NCI-H146 treated with DMSO at 0.1 percent for 48 hours (cell line): ENCODE measurements around the gene TSGA10IP.

Experiments used
- DNase-seq: peaks from one replicate; lab custom pipeline; 2025; ENCODE audit not compliant: unreplicated experiment; lab: John Stamatoyannopoulos, UW

TSGA10IP gene

DNA sequence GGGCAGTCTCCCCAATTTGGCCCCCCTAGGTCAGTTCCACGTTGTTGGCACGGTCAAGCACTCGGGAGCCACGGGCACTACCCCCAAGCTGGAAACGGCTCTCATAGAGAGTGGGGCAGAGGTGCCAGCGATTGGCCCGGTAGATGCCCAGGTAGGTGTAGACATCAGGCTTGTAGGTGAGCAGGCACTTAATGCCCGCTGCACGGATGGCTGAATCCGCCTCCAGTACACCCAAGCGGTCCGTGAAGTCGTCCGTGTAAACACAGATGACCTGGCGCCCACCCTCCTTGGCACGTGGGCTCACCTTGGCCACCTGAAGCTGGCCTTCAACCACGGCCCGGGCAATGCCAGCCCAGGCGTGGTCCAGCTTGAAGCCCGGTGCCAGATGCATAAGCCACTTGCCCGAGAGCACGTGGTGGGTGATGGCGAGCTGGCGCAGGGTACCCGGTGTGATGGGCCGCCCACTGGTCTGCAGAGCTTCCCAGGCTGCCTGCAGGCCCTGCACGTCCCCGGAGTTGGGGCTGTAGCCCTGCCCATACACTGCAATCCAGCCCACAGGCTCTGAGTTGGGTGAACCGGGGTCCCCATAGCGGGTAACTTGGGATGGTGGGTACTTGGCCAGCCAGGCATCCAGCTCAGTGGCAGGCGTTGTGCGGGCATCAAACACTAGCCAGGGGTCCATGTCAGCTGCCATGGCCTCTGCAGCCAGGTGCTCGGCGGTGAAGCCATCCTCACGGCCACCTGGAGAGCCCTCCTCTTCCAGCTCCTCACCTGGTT is 27.7 kb upstream of the TSGA10IP start:
- no peak for DNase-seq

DNA sequence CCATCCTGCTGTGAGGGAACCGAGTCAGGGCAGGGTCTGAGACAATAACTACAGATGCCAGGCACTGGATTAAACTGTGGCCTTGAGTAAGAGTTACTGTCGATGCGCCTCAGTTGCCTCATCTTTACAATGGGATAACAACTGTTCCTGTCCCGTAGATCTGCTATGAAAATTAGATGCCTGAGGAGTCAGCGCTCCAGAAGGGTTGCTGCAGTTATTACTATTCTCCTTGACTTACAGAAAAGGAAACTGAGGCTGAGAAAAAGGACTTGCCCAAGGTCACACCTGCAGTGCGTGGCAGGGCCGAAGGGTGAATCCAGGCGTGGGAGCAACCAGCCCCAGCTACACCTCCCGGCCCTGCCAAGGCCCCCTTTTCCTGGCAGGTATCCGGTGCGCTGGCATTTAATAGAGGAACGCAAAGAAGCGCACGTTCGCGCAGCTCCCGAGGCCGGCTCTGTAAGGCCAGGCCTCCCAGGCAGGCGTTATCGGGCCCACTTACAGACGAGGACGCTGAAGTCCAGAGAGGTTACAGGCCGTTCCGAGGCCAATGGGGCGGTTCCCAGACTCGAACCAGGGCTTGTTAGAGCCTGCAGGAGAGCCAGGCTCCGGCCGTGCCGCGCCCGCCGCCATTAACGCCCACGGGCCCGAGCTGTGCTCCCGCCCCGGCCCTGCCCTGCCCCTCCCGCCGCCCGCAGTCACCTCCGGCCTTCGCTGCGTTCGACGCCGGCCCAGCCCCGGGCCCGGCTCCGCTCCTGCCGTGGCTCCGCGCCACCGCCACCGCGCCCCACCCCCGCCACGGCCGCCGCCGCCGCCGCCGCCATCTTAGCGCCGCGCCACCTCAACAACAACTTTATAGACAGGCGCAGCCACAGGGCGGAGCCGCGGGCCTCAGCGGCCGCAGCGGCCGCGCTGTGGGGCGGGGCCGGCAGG is 26.8 kb upstream of the TSGA10IP start, which contains the start of gene C11orf68:
TSS of gene C11orf68 (minus strand) at position 852 of the 930 bp plus-strand sequence. CDS start at position 821, 31 bp downstream.
- peak; percentile 23 for DNase-seq

DNA sequence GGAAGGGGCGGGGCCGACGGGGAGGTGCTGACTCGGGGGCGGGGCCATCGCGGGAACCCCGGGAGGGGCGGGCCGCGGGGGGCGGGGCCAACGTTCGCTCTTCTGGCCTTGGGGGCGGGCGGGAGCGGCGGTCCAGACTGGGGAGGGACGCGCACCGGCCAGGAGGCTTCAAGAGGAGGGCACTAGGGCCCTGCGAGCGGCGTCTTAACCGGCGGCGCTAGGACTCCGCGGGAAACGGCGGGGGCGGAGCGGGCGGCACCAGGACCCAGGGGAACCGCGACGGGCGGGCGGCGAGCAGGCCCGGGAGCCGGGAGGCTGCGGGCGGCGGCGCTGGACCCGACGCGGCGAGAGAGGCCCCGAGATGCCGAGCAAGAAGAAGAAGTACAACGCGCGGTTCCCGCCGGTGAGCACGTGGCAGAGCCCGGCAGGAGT is 26.1 kb upstream of the TSGA10IP start, which contains the start of gene DRAP1:
TSS of gene DRAP1 (plus strand) at position 286 of the 432 bp plus-strand sequence. CDS start at position 362, 76 bp downstream.
- DNase-seq: peak; percentile 92

DNA sequence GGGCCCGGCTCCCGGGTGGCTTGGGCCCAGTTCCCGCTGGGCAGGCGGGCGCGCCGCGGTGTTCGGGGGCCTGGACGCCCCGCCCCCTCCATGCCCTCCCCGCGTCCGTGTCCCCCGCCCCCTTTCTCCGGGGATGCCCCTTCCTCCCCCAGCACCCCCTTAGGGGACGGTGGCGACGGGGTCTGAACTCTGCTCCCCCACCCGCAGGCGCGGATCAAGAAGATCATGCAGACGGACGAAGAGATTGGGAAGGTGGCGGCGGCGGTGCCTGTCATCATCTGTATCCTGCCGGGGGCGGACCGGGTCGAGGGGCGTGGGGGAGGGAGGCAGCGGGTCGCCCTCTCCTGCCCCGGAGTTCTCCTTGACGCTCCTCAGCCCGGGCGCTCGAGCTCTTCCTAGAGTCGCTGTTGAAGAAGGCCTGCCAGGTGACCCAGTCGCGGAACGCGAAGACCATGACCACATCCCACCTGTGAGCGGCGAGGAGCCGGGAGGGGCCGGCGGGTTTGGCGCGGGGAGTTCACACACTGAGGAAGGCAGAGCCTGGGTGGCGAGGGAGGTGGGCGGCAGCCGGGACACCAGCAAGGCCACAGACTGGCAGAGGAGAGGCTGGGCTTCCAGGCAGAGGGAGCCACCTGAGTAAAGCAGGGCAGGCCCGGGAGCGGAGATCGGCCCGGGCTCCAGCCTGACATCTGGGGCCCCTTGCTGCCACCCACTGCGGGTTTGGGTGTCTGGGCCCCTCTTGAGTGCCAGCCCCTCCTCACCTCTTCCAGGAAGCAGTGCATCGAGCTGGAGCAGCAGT is 25.5 kb upstream of the TSGA10IP start:
- no peak for DNase-seq

DNA sequence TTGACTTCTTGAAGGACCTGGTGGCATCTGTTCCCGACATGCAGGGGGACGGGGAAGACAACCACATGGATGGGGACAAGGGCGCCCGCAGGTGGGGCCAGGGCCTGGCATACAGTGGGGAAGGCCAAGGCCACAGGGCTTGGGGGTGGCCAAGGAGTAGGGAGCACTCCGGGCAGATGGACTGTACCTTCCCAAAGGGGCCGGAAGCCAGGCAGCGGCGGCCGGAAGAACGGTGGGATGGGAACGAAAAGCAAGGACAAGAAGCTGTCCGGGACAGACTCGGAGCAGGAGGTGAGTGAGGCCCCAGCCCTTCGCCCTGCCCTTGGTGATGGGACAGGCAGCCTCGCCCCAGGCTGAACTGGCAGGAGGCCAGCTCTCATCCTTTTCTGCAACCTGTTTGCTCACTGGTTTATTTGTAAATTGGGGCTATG is 24.9 kb upstream of the TSGA10IP start:
- DNase-seq: no peak

DNA sequence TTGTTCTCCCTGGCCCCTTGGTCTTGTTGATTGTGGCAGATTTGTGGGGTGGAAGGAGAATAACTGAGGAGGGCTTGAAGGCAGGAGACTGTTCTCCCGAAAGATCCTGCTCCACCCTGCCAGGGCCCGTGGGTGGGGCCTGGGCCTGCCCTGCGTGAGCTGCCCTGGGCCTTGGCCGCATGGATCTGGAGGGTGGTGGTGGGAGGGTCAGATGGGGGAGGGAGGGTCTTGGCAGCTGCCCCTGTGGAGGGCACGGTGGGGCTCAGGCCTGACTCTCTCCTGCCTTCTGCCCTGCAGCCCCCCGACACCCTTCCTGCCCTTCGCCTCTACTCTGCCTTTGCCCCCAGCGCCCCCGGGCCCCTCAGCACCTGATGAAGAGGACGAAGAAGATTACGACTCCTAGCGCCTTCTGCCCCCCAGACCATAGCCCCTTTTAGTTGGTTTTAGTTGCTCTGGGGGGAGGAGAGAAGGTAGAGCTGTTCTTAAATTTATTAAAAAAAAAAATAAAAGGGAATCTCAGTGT is 24.2 kb upstream of the TSGA10IP start:
- DNase-seq: no peak

DNA sequence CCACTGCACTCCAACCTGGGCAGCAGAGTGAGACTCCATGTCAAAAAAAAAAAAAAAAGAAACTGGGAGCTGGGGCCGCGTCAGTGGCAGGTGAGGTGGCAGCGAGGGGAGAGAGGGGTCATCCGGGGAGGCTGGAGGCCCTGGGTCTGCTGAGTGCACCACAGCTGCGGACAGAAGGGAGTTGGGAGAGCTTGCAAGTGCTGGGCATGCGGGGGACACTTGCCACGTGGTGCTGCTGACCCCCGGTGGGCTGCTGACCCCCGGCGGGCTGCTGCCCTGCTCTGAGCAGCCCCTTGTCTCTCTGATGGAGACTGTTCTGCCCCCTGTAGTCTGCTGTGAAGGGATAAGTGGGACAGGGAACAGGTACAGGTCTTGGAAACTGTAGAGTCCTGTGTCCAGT is 23.4 kb upstream of the TSGA10IP start:
- DNase-seq: no peak

DNA sequence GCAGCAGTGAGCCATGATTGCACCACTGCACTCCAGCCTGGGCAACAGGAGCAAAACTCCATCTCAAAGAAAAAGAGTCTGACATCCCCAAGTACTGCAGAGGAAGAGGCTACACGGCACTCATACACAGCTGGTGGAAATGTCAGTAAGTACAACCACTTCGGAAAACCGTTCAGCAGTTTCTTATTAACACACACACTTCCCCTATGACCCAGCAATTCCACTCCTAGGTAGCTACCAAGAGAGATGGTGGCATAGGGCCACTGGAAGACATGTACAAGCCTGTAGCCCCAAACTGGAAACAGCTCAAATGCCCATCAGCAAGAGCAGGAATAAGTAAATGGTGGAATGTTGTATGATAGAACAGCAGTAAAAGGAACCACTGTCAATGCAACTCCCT is 22.7 kb upstream of the TSGA10IP start:
- DNase-seq: no peak

DNA sequence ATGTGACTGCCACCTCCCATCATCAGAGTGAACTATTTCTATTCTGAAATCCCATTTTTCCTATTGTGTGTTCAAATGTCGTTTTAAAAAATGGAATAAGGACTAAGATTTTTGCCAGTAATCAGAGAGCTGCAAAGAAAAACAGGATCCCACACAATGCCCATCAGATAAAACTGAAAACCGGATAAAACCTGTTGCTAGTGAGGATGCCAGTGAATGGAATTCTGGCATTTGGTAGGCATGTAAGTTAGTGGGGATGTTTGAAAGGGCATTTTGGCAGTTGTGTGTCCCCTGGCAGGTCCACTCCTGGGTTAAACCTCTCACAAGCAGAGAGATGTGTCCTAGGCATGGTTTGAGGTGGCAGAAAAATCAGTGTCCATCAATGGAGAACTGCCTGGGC is 19.9 kb upstream of the TSGA10IP start:
- no peak for DNase-seq

DNA sequence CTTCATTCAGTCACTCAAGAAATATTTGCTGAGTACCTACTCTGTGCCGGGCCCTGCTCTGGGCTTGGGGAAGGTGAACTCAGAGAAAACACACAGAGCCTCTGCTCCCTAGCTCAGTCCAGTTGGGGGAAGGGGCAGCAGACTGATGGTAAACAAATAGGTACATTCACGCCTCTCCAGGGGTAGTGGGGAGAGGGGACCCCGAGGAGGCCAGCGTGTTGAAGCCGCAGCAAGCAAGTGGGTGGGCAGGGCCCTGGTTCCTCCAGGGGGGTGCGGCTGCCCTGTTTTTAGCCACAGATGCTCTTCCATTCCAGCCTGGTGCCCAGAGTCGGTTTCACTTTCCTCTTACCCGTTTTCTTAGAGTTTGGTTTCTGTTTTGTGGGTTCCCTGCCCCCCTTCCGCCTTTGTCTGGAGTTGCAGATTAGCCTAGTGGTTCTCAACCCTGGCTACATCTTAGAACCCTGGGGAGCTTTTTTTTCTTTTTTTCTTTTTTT is 17.3 kb upstream of the TSGA10IP start:
- DNase-seq: no peak

DNA sequence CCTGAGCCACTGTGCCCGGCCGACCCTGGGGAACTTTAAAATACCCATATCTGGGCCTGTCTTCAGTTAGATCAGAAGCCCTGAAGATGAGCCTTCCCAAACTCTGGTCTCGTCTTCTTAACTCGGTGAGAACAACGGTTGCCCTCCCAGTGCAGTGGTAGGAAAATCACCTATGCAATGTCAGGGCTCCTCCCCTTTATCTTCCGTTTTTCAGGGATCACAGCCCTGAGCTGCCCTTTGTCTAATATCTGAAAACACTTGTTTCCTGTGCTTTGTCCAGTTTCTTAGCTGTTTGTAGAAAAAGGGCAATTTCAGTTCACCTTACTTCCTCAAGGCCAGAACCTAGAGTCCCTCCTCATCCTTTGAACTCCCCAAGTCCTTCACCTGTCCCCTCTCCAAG is 16.6 kb upstream of the TSGA10IP start:
- DNase-seq: no peak

DNA sequence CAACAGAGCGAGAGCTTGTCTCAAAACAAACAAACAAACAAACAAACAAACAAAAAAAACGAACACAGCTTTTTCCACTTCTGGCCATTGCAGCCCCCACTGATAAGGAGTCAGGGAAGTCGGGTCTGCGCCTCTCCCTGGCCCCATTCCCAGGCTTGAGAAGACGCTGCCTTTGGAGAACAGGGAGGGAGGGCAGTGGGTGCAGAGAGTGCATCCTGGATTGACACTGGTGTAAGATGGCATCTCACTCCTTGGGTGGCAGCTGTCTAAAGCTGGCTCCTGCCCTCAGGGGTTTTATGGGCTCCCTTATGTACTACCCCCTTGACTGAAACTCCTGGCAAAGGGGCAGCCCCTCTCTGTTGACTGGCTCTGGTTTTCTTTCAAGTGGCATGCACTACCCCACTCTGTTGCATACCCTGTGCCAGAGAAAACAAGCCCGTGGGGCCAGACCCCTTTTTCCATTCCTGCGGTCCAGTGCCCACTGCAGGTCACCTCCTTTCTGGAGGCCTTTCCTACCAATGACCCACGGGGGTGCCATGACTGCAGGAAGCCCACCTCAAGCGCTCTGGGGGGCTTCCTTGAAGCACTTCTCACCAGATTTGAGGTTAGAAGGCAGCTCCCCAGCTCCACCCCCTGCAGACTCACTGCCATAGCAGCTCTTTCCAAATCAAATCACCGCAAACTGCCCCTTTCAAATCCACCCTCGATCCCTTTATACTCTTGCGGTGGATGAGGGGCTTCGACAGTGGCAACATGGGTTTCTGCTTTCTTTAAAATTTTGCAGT is 13.3 kb upstream of the TSGA10IP start:
- no peak for DNase-seq

DNA sequence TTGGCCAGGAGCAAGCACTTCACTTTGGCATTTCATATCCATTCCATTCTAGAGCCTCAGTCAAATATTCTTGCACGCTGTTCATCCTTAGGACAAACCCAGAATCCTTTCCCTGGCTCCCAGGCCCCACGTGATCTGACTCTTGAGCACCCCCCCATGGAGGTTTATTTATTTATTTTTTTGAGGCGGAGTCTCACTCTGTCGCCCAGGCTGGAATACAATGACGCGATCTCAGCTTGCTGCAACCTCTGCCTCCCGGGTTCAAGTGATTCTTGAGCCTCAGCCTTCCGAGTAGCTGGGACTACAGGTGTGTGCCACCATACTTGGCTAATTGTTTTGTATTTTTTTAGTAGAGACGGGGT is 12.7 kb upstream of the TSGA10IP start:
- peak; percentile 11 for DNase-seq

DNA sequence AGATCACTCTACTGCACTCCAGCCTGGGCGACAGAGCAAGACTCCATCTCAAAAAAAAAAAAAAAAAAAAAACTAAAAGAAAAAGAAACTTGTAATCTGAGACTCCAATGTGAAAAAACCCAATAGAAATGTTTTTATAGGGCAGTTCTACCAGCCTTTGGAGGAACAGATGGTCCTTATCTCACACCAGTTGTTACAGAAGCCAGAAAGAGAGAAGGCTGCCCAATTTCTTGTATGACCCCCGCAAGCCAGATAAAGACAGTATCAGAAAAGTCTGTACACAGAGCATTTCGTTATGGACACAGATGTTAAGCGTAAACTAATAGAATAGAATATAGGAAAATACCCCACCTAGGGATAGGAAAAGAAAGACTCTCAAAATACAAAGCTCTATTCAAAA is 11.3 kb upstream of the TSGA10IP start:
- DNase-seq: no peak

DNA sequence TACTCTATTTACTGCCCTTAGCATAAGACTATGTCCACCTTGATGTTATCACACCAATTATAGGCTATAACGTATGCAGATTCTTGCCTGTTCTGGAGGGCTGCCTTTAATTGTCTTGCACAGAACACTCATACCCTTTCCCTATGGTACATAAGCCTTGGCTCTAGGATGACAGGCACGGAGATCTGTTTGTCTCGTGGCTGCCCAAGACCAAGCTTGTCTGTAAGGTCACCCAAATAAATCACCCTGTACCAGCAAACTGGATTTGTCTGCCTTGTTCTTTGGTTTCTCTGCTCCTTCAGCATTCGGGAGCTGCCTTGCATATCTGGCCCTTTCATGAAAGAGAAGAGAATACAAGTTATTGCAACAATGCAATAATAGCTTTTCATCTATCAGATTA is 7.5 kb upstream of the TSGA10IP start:
- no peak for DNase-seq

DNA sequence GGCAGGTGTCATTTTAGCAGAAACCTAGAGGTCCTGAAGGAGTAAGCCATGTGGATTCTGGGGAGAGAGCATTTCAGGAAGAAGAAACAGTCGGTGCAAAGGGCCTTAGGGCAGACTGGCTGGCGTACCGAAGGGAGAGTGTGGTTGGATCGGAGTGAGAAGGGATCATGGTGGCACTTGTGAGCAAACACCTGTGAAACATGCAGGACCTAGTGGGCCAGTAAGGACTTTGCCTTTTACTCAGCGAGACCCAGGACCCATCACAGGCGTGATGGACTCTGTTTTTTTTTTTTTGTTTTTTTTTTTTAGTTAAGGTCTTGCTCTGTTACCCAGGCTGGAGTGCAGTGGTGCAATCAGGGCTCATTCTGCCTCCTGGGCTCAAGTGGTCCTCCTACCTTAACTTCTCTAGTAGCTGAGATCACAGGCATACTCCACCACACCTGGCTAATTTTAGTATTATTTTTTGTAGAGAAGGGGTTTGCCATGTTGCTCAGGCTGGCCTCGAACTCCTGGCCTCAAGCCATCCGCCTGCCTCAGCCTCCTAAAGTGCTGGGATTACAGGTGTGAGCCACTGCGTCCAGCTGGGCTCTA is 3.5 kb upstream of the TSGA10IP start:
- no peak for DNase-seq

DNA sequence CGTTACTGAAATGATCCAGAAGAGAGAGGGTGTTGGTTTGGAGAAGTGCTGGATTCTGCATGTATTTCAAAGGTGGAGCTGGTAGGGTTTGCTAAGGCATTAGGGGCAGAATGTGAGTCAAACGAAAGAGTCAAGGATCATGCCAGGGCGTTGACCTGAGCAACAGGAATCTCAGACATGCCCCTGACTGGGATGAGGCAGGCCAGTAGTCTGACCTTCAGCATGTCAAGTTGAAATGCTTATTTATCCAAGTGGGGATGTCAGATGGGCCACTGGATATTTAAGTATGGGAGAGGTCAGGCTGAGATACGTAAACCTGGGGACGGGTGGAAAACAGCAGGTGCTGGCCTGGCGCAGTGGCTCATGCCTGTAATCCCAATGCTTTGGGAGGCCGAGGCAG is 2.7 kb upstream of the TSGA10IP start:
- no peak for DNase-seq

DNA sequence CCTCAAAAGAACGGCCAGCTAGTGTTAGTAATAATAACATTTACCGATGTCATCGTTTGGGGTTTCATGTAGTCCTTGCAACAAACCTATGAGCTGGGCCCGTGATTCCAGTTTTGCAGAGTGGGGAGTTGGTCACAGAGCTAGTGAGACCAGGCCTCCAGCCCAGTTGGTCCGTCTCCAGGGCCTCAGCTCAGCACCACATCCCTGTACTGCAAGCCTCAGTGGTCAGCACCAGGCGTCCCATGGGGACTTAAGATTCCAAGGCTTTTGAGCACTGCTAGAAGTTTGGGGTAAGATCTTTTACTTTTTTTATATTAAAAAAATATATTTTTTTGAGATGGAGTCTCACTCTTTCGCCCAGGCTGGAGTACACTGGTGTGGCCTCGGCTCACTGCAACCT is 1.1 kb upstream of the TSGA10IP start:
- DNase-seq: no peak

DNA sequence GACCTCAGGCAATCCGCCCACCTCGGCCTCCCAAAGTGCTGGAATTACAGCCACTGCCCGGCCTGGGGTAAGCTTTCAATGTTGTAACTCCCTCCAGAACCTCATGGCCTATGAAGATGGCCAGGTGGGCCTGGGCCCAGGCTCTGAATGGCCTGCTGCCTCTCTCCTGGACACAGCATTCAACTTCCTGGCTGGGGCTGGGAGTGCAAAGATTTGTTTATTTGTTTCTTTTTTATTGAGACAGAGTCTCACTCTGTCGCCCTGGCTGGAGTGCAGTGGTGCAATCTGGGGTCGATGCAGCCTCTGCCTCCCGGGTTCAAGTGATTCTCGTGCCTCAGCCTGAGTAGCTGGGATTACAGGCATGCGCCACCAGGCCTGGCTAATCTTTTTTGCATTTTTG is 513 bp upstream of the TSGA10IP start:
- DNase-seq: no peak
